Measurements from ENCODE around the gene MAFG. TPM values are rescaled to one million over a fixed set of nuclear protein-coding genes. Genes with fewer than 3 reads are reported as not detected.

The MAFG gene
- total and polyA plus RNA-seq, 2 of the 13 experiments (the other 11 are each of a cell fraction or from before 2014, with no cell fraction given) = 14.5 to 20.0 TPM

GRCh38 chr17:81959362-81960129, 32.0 kb upstream of the MAFG start (continued):
- TF ChIP-seq ATF4 (CRISPR knock-in tag; IDR thresholded peaks at IDR 0.05) (no peak), AKNA (CRISPR knock-in tag; IDR thresholded peaks at IDR 0.05; ENCODE audit: borderline replicate concordance) (no peak), SP2 (CRISPR knock-in tag; IDR thresholded peaks at IDR 0.05) (0 out of 2 replicates have a peak, but pooled peaks have one; percentile 13), TBL1XR1 (IDR thresholded peaks at IDR 0.05; ENCODE audit: borderline replicate concordance, low read length, partially characterized antibody) (no peak), ARID5B (CRISPR knock-in tag; IDR thresholded peaks at IDR 0.05) (no peak), MXD4 (CRISPR knock-in tag; IDR thresholded peaks at IDR 0.05) (no peak), NFE2 (CRISPR knock-in tag; IDR thresholded peaks at IDR 0.05) (no peak), HBP1 (CRISPR knock-in tag; IDR thresholded peaks at IDR 0.05; ENCODE audit: low read depth) (0 out of 2 replicates have a peak, but pooled peaks have one; percentile 29), ZNF274 (CRISPR knock-in tag; IDR thresholded peaks at IDR 0.05) (no peak; the same call in 1 of the 2 replicates), SKI (IDR thresholded peaks at IDR 0.05; ENCODE audit: partially characterized antibody) (peak; percentile 84), ZBTB42 (CRISPR knock-in tag; IDR thresholded peaks at IDR 0.05) (no peak), CREB1 (IDR thresholded peaks at IDR 0.05) (no peak), CREB1 (CRISPR knock-in tag; IDR thresholded peaks at IDR 0.05) (no peak), ZMYM3 (CRISPR knock-in tag; IDR thresholded peaks at IDR 0.05) (no peak), ZNF749 (CRISPR knock-in tag; IDR thresholded peaks at IDR 0.05; ENCODE audit: borderline replicate concordance) (no peak; the same call in 1 of the 2 replicates), ZNF292 (CRISPR knock-in tag; IDR thresholded peaks at IDR 0.05; ENCODE audit: borderline replicate concordance, low read depth) (no peak), MTA3 (CRISPR knock-in tag; IDR thresholded peaks at IDR 0.05) (no peak), ZNF674 (CRISPR knock-in tag; IDR thresholded peaks at IDR 0.05; ENCODE audit: low read depth) (0 out of 2 replicates have a peak, but pooled peaks have one; percentile 26)

All from HepG2 (cell line).